Activated T-helper 1 cell treated with anti-CD3 and anti-CD28 coated beads, Interleukin-2, amount 50 U/mL, for 16 hours (primary cell): ENCODE results near the gene ANKRD23.
"Not testable (repeated sequence)": the region's sequence is repeated elsewhere in the genome, so short reads cannot be mapped to it uniquely, and the experiment has no call there.

Experiments
- DNase-seq, 2 donors: peaks; one replicate each; pipeline ENCODE4 v3.0.0-alpha.2; 2020; ENCODE audit warnings: low read depth in 1 of 2, low spot score in 1 of 2

The ANKRD23 gene

GRCh38 chr2:96819128-96819875 lies 24.5 kb downstream of the ANKRD23 start:
- no peak for DNase-seq

- DNase-seq, result no peak
Measured at GRCh38 chr2:96817882-96818281, 25.9 kb downstream of the ANKRD23 start.

GRCh38 chr2:96816836-96817702 lies 26.8 kb downstream of the ANKRD23 start:
- DNase-seq, result no peak

GRCh38 chr2:96816127-96816835 lies 27.5 kb downstream of the ANKRD23 start, which contains the start of gene CNNM3:
Gene CNNM3 (plus strand): TSS chr2:96816268. CDS start chr2:96816278, 10 bp downstream.
- peak; percentile 95 for DNase-seq

GRCh38 chr2:96815326-96816126 lies 28.3 kb downstream of the ANKRD23 start:
- no peak for DNase-seq

- no peak for DNase-seq
Measured at GRCh38 chr2:96813656-96814055, 30.2 kb downstream of the ANKRD23 start.

- DNase-seq, result no peak
Measured at GRCh38 chr2:96811917-96812316, 31.9 kb downstream of the ANKRD23 start.

- DNase-seq, result no peak
Measured at GRCh38 chr2:96810783-96811192, 33.0 kb downstream of the ANKRD23 start.

GRCh38 chr2:96809951-96810782 lies 33.7 kb downstream of the ANKRD23 start:
- DNase-seq, result no peak

- DNase-seq, result no peak
Measured at GRCh38 chr2:96809216-96809882, 34.5 kb downstream of the ANKRD23 start.

- DNase-seq, result no peak
Measured at GRCh38 chr2:96808176-96808837, 35.5 kb downstream of the ANKRD23 start.

- DNase-seq, result no peak
Measured at GRCh38 chr2:96807127-96807471, 36.7 kb downstream of the ANKRD23 start.

GRCh38 chr2:96806468-96807126 lies 37.2 kb downstream of the ANKRD23 start:
- peak; percentile 9 to 30 for DNase-seq

- not testable (repeated sequence) for DNase-seq
Measured at GRCh38 chr2:96805946-96806345, 37.9 kb downstream of the ANKRD23 start.

GRCh38 chr2:96804986-96805385 lies 38.8 kb downstream of the ANKRD23 start:
- no peak for DNase-seq

GRCh38 chr2:96802721-96803120 lies 41.1 kb downstream of the ANKRD23 start:
- DNase-seq, result no peak

GRCh38 chr2:96801786-96802595 lies 41.8 kb downstream of the ANKRD23 start:
- peak in 1 of 2 donors; percentile 30 for DNase-seq
